ENCODE data around the gene TMEM14A.

DNA sequence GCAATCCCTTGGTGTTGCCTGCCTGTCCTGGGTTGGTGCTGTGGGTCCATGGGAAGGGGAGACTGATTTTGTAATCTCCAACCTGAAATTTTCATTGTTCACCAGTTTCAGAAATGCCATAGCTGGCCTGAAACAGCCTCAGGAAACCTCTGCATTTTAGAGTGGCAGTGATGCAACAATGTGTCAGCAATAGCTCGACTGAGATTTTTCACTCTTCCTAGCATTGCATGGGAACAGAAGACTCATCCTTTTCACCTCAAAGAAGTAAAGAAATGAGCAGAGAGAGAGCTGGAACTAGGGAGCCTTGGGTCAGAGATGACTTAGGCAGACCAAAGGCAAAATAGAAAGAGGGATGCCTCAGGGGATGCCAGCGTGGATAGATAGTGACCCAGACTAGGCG, 23.7 kb upstream of the TMEM14A start:
- TF ChIP-seq POLR2H (tag; IDR thresholded peaks at IDR 0.05; ENCODE audit: low read depth) (no peak), PBX2 (CRISPR knock-in tag; IDR thresholded peaks at IDR 0.05; ENCODE audit: low read depth) (no peak), PBX2 (tag; conservative IDR thresholded peaks at IDR 0.05; ENCODE audit: low read depth) (no peak), CHD7 (IDR thresholded peaks at IDR 0.05; ENCODE audit: low read depth, low read length) (no peak), TAF1 (IDR thresholded peaks at IDR 0.05; ENCODE audit: control insufficient read depth, extremely low read depth, insufficient read depth, low read length, severe bottlenecking) (no peak)
- TF ChIP-seq, protein P1, sequence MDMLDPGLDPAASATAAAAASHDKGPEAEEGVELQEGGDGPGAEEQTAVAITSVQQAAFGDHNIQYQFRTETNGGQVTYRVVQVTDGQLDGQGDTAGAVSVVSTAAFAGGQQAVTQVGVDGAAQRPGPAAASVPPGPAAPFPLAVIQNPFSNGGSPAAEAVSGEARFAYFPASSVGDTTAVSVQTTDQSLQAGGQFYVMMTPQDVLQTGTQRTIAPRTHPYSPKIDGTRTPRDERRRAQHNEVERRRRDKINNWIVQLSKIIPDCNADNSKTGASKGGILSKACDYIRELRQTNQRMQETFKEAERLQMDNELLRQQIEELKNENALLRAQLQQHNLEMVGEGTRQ (CRISPR knock-in tag; IDR thresholded peaks at IDR 0.05): no peak
- TF ChIP-seq, protein P2, sequence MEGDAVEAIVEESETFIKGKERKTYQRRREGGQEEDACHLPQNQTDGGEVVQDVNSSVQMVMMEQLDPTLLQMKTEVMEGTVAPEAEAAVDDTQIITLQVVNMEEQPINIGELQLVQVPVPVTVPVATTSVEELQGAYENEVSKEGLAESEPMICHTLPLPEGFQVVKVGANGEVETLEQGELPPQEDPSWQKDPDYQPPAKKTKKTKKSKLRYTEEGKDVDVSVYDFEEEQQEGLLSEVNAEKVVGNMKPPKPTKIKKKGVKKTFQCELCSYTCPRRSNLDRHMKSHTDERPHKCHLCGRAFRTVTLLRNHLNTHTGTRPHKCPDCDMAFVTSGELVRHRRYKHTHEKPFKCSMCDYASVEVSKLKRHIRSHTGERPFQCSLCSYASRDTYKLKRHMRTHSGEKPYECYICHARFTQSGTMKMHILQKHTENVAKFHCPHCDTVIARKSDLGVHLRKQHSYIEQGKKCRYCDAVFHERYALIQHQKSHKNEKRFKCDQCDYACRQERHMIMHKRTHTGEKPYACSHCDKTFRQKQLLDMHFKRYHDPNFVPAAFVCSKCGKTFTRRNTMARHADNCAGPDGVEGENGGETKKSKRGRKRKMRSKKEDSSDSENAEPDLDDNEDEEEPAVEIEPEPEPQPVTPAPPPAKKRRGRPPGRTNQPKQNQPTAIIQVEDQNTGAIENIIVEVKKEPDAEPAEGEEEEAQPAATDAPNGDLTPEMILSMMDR (IDR thresholded peaks at IDR 0.05 in 2 of 3, conservative IDR thresholded peaks at IDR 0.05 in 1 of 3; ENCODE audit: insufficient read depth in 2 of 3, low read depth in 1 of 3, low read length in 3 of 3): no peak
- TF ChIP-seq, protein P3, sequence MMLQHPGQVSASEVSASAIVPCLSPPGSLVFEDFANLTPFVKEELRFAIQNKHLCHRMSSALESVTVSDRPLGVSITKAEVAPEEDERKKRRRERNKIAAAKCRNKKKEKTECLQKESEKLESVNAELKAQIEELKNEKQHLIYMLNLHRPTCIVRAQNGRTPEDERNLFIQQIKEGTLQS (IDR thresholded peaks at IDR 0.05): peak; percentile 53
- TF ChIP-seq, protein P3 (CRISPR knock-in tag; conservative IDR thresholded peaks at IDR 0.05): no peak

Data from K562 (cell line).